ENCODE data around the gene YARS1.
A peak's percentile ranks its signal among the peaks of the same experiment; 100 is the strongest.

Gene YARS1

GRCh38 chr1:32759997-32760623 is 57.0 kb downstream of the YARS1 start:
- Histone ChIP-seq H3K36me3 (ENCODE audit: insufficient read depth, low read length) (no peaks in the 10 kb centered on the region), H3K4me3 (ENCODE audit: low read length) (peak overlapping the region; percentile 37), H3K9me3 (ENCODE audit: insufficient read depth, low read depth, low read length) (no peaks in the 10 kb centered on the region), H3K27me3 (ENCODE audit: insufficient read depth, low read length) (no peaks in the 10 kb centered on the region), H3K4me1 (ENCODE audit: insufficient read depth, low read length) (peaks cover 63% of the 10 kb centered on the region), H3K9ac (ENCODE audit: low read depth, low read length) (peak overlapping the region; percentile 77), H3K27ac (ENCODE audit: low read depth, low read length) (peak overlapping the region; percentile 97)
- WGBS: 25% methylated on average over 13 of the region's 14 CpGs

GRCh38 chr1:32759521-32759981 is 57.6 kb downstream of the YARS1 start:
- Histone ChIP-seq H3K4me3 (ENCODE audit: low read length) (peak overlapping the region; percentile 37), H3K4me1 (ENCODE audit: insufficient read depth, low read length) (peaks cover 59% of the 10 kb centered on the region), H3K36me3 (ENCODE audit: insufficient read depth, low read length) (no peaks in the 10 kb centered on the region), H3K9me3 (ENCODE audit: insufficient read depth, low read depth, low read length) (no peaks in the 10 kb centered on the region), H3K27me3 (ENCODE audit: insufficient read depth, low read length) (no peaks in the 10 kb centered on the region), H3K9ac (ENCODE audit: low read depth, low read length) (peak overlapping the region; percentile 77), H3K27ac (ENCODE audit: low read depth, low read length) (peak overlapping the region; percentile 97)
- 23% methylated on average over 5 of the region's 5 CpGs for WGBS

GRCh38 chr1:32758795-32759430 is 58.2 kb downstream of the YARS1 start:
- no peaks in the 10 kb centered on the region for H3K36me3 ChIP-seq (ENCODE audit: insufficient read depth, low read length)
- H3K9me3 ChIP-seq (ENCODE audit: insufficient read depth, low read depth, low read length): no peaks in the 10 kb centered on the region
- peak overlapping the region; percentile 97 for H3K27ac ChIP-seq (ENCODE audit: low read depth, low read length)
- peak overlapping the region; percentile 37 for H3K4me3 ChIP-seq (ENCODE audit: low read length)
- H3K9ac ChIP-seq (ENCODE audit: low read depth, low read length): peak overlapping the region; percentile 77
- H3K27me3 ChIP-seq (ENCODE audit: insufficient read depth, low read length): no peaks in the 10 kb centered on the region
- 79% methylated on average over 1 of the region's 1 CpG for WGBS
- peaks cover 58% of the 10 kb centered on the region for H3K4me1 ChIP-seq (ENCODE audit: insufficient read depth, low read length)

GRCh38 chr1:32758177-32758794 is 58.9 kb downstream of the YARS1 start:
- no peak overlapping the region for H3K9ac ChIP-seq (ENCODE audit: low read depth, low read length)
- no peak overlapping the region for H3K4me3 ChIP-seq (ENCODE audit: low read length)
- no peaks in the 10 kb centered on the region for H3K27me3 ChIP-seq (ENCODE audit: insufficient read depth, low read length)
- peak overlapping the region; percentile 97 for H3K27ac ChIP-seq (ENCODE audit: low read depth, low read length)
- WGBS: 80% methylated on average over 4 of the region's 7 CpGs
- no peaks in the 10 kb centered on the region for H3K9me3 ChIP-seq (ENCODE audit: insufficient read depth, low read depth, low read length)
- no peaks in the 10 kb centered on the region for H3K36me3 ChIP-seq (ENCODE audit: insufficient read depth, low read length)
- peaks cover 61% of the 10 kb centered on the region for H3K4me1 ChIP-seq (ENCODE audit: insufficient read depth, low read length)

- no peak overlapping the region for H3K27ac ChIP-seq (ENCODE audit: low read depth, low read length)
- no peak overlapping the region for H3K4me3 ChIP-seq (ENCODE audit: low read length)
- peaks cover 61% of the 10 kb centered on the region for H3K4me1 ChIP-seq (ENCODE audit: insufficient read depth, low read length)
Measured at GRCh38 chr1:32757213-32757895, 59.8 kb downstream of the YARS1 start.

GRCh38 chr1:32755810-32756159 is 61.4 kb downstream of the YARS1 start:
- H3K4me3 ChIP-seq (ENCODE audit: low read length): peak overlapping the region; percentile 85
- peaks cover 47% of the 10 kb centered on the region for H3K4me1 ChIP-seq (ENCODE audit: insufficient read depth, low read length)

More at GRCh38 chr1:32757213-32757895, 59.8 kb downstream of the YARS1 start:
- H3K27me3 ChIP-seq (ENCODE audit: insufficient read depth, low read length): no peaks in the 10 kb centered on the region
- WGBS: 77% methylated on average over 4 of the region's 4 CpGs
- H3K9me3 ChIP-seq (ENCODE audit: insufficient read depth, low read depth, low read length): no peaks in the 10 kb centered on the region
- no peaks in the 10 kb centered on the region for H3K36me3 ChIP-seq (ENCODE audit: insufficient read depth, low read length)
- no peak overlapping the region for H3K9ac ChIP-seq (ENCODE audit: low read depth, low read length)

GRCh38 chr1:32755098-32755809 is 61.9 kb downstream of the YARS1 start:
- no peaks in the 10 kb centered on the region for H3K27me3 ChIP-seq (ENCODE audit: insufficient read depth, low read length)
- H3K36me3 ChIP-seq (ENCODE audit: insufficient read depth, low read length): no peaks in the 10 kb centered on the region
- peak overlapping the region; percentile 71; the same call in 1 of the 2 replicates for H3K27ac ChIP-seq (ENCODE audit: low read depth, low read length)
- 17% methylated on average over 10 of the region's 10 CpGs for WGBS
- H3K9me3 ChIP-seq (ENCODE audit: insufficient read depth, low read depth, low read length): no peaks in the 10 kb centered on the region
- H3K4me3 ChIP-seq (ENCODE audit: low read length): peak overlapping the region; percentile 85
- peaks cover 42% of the 10 kb centered on the region for H3K4me1 ChIP-seq (ENCODE audit: insufficient read depth, low read length)
- H3K9ac ChIP-seq (ENCODE audit: low read depth, low read length): peak overlapping the region; percentile 58

More at GRCh38 chr1:32755810-32756159, 61.4 kb downstream of the YARS1 start:
- WGBS: 63% methylated on average over 3 of the region's 3 CpGs
- H3K27ac ChIP-seq (ENCODE audit: low read depth, low read length): peak overlapping the region; percentile 71; the same call in 1 of the 2 replicates
- no peak overlapping the region; the same call in 1 of the 2 replicates for H3K9ac ChIP-seq (ENCODE audit: low read depth, low read length)
- H3K36me3 ChIP-seq (ENCODE audit: insufficient read depth, low read length): no peaks in the 10 kb centered on the region
- H3K9me3 ChIP-seq (ENCODE audit: insufficient read depth, low read depth, low read length): no peaks in the 10 kb centered on the region
- no peaks in the 10 kb centered on the region for H3K27me3 ChIP-seq (ENCODE audit: insufficient read depth, low read length)

- peak overlapping the region; percentile 71 for H3K27ac ChIP-seq (ENCODE audit: low read depth, low read length)
- H3K9me3 ChIP-seq (ENCODE audit: insufficient read depth, low read depth, low read length): no peaks in the 10 kb centered on the region
- peak overlapping the region; percentile 85 for H3K4me3 ChIP-seq (ENCODE audit: low read length)
- H3K27me3 ChIP-seq (ENCODE audit: insufficient read depth, low read length): no peaks in the 10 kb centered on the region
- H3K9ac ChIP-seq (ENCODE audit: low read depth, low read length): peak overlapping the region; percentile 80
- H3K4me1 ChIP-seq (ENCODE audit: insufficient read depth, low read length): peaks cover 37% of the 10 kb centered on the region
- WGBS: under 1% methylated on average over 39 of the region's 47 CpGs
- H3K36me3 ChIP-seq (ENCODE audit: insufficient read depth, low read length): no peaks in the 10 kb centered on the region
Measured at GRCh38 chr1:32754317-32755097, 62.7 kb downstream of the YARS1 start.

- Histone ChIP-seq H3K27ac (ENCODE audit: low read depth, low read length) (peak overlapping the region; percentile 71), H3K9ac (ENCODE audit: low read depth, low read length) (peak overlapping the region; percentile 80), H3K36me3 (ENCODE audit: insufficient read depth, low read length) (no peaks in the 10 kb centered on the region), H3K27me3 (ENCODE audit: insufficient read depth, low read length) (no peaks in the 10 kb centered on the region), H3K4me1 (ENCODE audit: insufficient read depth, low read length) (peaks cover 29% of the 10 kb centered on the region), H3K4me3 (ENCODE audit: low read length) (peak overlapping the region; percentile 85), H3K9me3 (ENCODE audit: insufficient read depth, low read depth, low read length) (no peaks in the 10 kb centered on the region)
- 4% methylated on average over 63 of the region's 66 CpGs for WGBS
Measured at GRCh38 chr1:32753532-32754316, 63.4 kb downstream of the YARS1 start.

Measured in HUES64 (cell line).